ENCODE data around the gene CCT3.
A peak's percentile ranks its signal among the peaks of the same experiment; 100 is the strongest.
"Not testable (repeated sequence)": the region's sequence is repeated elsewhere in the genome, so short reads cannot be mapped to it uniquely, and the experiment has no call there.

CCT3 gene

GRCh38 chr1:156368157-156368658, 30.1 kb upstream of the CCT3 start:
- no peak for DNase-seq

GRCh38 chr1:156367383-156368156, 29.5 kb upstream of the CCT3 start:
- DNase-seq = no peak

GRCh38 chr1:156366378-156367166, 28.5 kb upstream of the CCT3 start:
- no peak for DNase-seq

- no peak for DNase-seq
Observed at GRCh38 chr1:156365754-156366153, 27.7 kb upstream of the CCT3 start.

GRCh38 chr1:156360534-156360933, 22.4 kb upstream of the CCT3 start:
- DNase-seq = no peak

- peak; percentile 27 for DNase-seq
Observed at GRCh38 chr1:156359973-156360372, 21.9 kb upstream of the CCT3 start.

GRCh38 chr1:156359249-156359648, 21.2 kb upstream of the CCT3 start:
- no peak for DNase-seq

GRCh38 chr1:156358641-156359040, 20.5 kb upstream of the CCT3 start:
- no peak for DNase-seq

- DNase-seq = no peak
Observed at GRCh38 chr1:156357977-156358376, 19.9 kb upstream of the CCT3 start.

GRCh38 chr1:156356875-156357534, 18.9 kb upstream of the CCT3 start:
- peak; percentile 36 for DNase-seq

- no peak for DNase-seq
Observed at GRCh38 chr1:156356262-156356874, 18.3 kb upstream of the CCT3 start.

- not testable (repeated sequence) for DNase-seq
Observed at GRCh38 chr1:156352481-156352880, 14.4 kb upstream of the CCT3 start.

GRCh38 chr1:156347331-156347730, 9.2 kb upstream of the CCT3 start:
- peak; percentile 82 for DNase-seq

- peak; percentile 68 for DNase-seq
Observed at GRCh38 chr1:156346636-156347035, 8.5 kb upstream of the CCT3 start.

GRCh38 chr1:156346035-156346434, 7.9 kb upstream of the CCT3 start:
- not testable (repeated sequence) for DNase-seq

GRCh38 chr1:156344409-156344808, 6.3 kb upstream of the CCT3 start:
- DNase-seq = no peak

GRCh38 chr1:156342166-156342955, 4.3 kb upstream of the CCT3 start:
- DNase-seq = peak; percentile 17

- DNase-seq = no peak
Observed at GRCh38 chr1:156337888-156338179, 258 bp downstream of the CCT3 start.

GRCh38 chr1:156337052-156337887, 822 bp downstream of the CCT3 start:
- no peak for DNase-seq

GRCh38 chr1:156336242-156336641, 1.9 kb downstream of the CCT3 start:
- DNase-seq = no peak

GRCh38 chr1:156323179-156323578, 14.9 kb downstream of the CCT3 start:
- DNase-seq = peak; percentile 25

Measured in fibroblast of skin of right biceps (primary cell).